ENCODE results near the gene OR7G3.

DNA sequence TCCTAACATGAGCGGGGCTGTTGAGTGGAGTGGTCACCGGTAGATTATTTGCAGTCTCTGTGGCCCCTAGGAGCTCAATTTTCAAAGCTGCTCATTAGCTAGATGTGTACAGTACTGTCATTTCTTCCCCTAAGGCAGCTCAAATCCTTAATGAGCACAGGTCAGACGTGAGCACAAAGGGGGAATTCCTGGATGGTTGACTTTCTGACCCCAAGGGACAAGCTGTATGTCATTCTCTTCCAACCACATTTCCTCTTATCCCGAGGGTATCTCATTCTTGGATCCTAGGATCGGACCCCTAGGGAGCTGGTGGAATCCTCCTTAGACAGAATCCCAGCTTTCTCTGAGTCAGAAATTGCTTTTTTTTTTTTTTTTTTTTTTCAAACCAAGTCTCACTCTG lies 5.7 kb upstream of the OR7G3 start:
- TF ChIP-seq, protein P1, sequence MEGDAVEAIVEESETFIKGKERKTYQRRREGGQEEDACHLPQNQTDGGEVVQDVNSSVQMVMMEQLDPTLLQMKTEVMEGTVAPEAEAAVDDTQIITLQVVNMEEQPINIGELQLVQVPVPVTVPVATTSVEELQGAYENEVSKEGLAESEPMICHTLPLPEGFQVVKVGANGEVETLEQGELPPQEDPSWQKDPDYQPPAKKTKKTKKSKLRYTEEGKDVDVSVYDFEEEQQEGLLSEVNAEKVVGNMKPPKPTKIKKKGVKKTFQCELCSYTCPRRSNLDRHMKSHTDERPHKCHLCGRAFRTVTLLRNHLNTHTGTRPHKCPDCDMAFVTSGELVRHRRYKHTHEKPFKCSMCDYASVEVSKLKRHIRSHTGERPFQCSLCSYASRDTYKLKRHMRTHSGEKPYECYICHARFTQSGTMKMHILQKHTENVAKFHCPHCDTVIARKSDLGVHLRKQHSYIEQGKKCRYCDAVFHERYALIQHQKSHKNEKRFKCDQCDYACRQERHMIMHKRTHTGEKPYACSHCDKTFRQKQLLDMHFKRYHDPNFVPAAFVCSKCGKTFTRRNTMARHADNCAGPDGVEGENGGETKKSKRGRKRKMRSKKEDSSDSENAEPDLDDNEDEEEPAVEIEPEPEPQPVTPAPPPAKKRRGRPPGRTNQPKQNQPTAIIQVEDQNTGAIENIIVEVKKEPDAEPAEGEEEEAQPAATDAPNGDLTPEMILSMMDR (IDR thresholded peaks at IDR 0.05): no peak
- TF ChIP-seq POLR2A (IDR thresholded peaks at IDR 0.05): no peak

All from testis (tissue), 2 donors.